HepG2 (cell line): ENCODE results near the gene KRT15. TPM values are rescaled to one million over a fixed set of nuclear protein-coding genes. Genes with fewer than 3 reads are reported as not detected.
A peak's percentile ranks its signal among the peaks of the same experiment; 100 is the strongest.

Experiments
- EEA1 ChIP-seq: sonication (generic); formaldehyde crosslinking; IDR thresholded peaks from 2 replicates; pipeline ENCODE4 v1.5.1; 2020; ENCODE audit warnings: mild to moderate bottlenecking, missing genetic modification reagents, borderline replicate concordance
- HNRNPH1 ChIP-seq: fragments of 200-400 bp; formaldehyde crosslinking; optimal IDR thresholded peaks from 2 replicates; pipeline ENCODE3; 2017; ENCODE audit warnings: mild to moderate bottlenecking, low read depth, low read length
- KDM1A ChIP-seq: IDR thresholded peaks from 2 replicates; pipeline ENCODE4 v1.6.1; 2016; ENCODE audit warnings: missing compliant biosample characterization
- NFAT5 ChIP-seq: sonication (generic); formaldehyde crosslinking; IDR thresholded peaks from 2 replicates; pipeline ENCODE4 v1.4.0; 2020; ENCODE audit warnings: missing genetic modification reagents
- PATZ1 ChIP-seq: sonication (generic); formaldehyde crosslinking; IDR thresholded peaks from 2 replicates; pipeline ENCODE4 v1.4.0; 2020; ENCODE audit warnings: missing genetic modification reagents
- POGZ ChIP-seq: sonication (generic); formaldehyde crosslinking; IDR thresholded peaks from 2 replicates; pipeline ENCODE4 v1.4.0; 2020; ENCODE audit warnings: mild to moderate bottlenecking, missing genetic modification reagents
- SMAD1 ChIP-seq: sonication (generic); formaldehyde crosslinking; IDR thresholded peaks from 2 replicates; pipeline ENCODE4 v1.4.0; 2020; ENCODE audit warnings: missing genetic modification reagents, low read depth, mild to moderate bottlenecking, borderline replicate concordance
- UBTF ChIP-seq: sonication (generic); formaldehyde crosslinking; IDR thresholded peaks from 2 replicates; pipeline ENCODE4 v1.4.0; 2020; ENCODE audit warnings: mild to moderate bottlenecking, missing genetic modification reagents
- ZBTB44 ChIP-seq: sonication (generic); formaldehyde crosslinking; IDR thresholded peaks from 2 replicates; pipeline ENCODE4 v1.4.0; 2020; ENCODE audit warnings: missing genetic modification reagents
- ZBTB49 ChIP-seq: sonication (generic); formaldehyde crosslinking; IDR thresholded peaks from 2 replicates; pipeline ENCODE4 v1.4.0; 2020; ENCODE audit warnings: missing genetic modification reagents, borderline replicate concordance
- ZFP36L1 ChIP-seq: sonication (generic); formaldehyde crosslinking; IDR thresholded peaks from 2 replicates; pipeline ENCODE4 v1.8.0; 2022; ENCODE audit warnings: mild to moderate bottlenecking, missing genetic modification reagents, moderate library complexity
- ZNF530 ChIP-seq: sonication (generic); formaldehyde crosslinking; IDR thresholded peaks from 2 replicates; pipeline ENCODE4 v1.5.0; 2020; ENCODE audit warnings: low read depth, mild to moderate bottlenecking, missing genetic modification reagents
- ZNF790 ChIP-seq: sonication (generic); formaldehyde crosslinking; IDR thresholded peaks from 2 replicates; pipeline ENCODE4 v1.8.0; 2022; ENCODE audit warnings: missing genetic modification reagents, mild to moderate bottlenecking, borderline replicate concordance
- polyA plus RNA-seq, 8 experiments: library from polyadenylated mRNA; depleted of rRNA in 3 of 8; stranded (reverse) in 7 of 8; unstranded in 1 of 8; fragments of >200 nt; fragmentation: Illumina TruSeq in 4 of 8; extraction: Trizol in 4 of 8; gene quantifications; 2 replicates each; pipeline versions ENCODE4 v1.2.1 to v1.2.3, GENCODE V29; 2011 to 2016; ENCODE audit warnings: low read depth in 4 of 8, missing spikeins in 1 of 8, mixed read lengths in 1 of 8; ENCODE audit not compliant: insufficient read depth in 1 of 8
- total RNA-seq, 5 experiments: library from RNA; depleted of rRNA; stranded (reverse); fragments of >200 nt; fragmentation: Illumina TruSeq; extraction: Trizol; gene quantifications; 2 replicates each; pipeline ENCODE4 v1.2.3, GENCODE V29; 2016; ENCODE audit warnings: low read depth in 1 of 5

Gene KRT15
- total and polyA plus RNA-seq, 2 of the 13 experiments (the other 11 are each of a cell fraction or from before 2014, with no cell fraction given): 0.46 to 0.63 TPM

- TF ChIP-seq ZNF530 (CRISPR knock-in tag): no peak
- no peak for TF ChIP-seq ZBTB49 (CRISPR knock-in tag)
- no peak for TF ChIP-seq ZBTB44 (CRISPR knock-in tag)
- no peak for TF ChIP-seq HNRNPH1
- no peak for TF ChIP-seq KDM1A (CRISPR knock-in tag)
- peak; percentile 23; the same call in 1 of the 2 replicates for TF ChIP-seq NFAT5 (CRISPR knock-in tag)
- peak; percentile 55; the same call in 1 of the 2 replicates for TF ChIP-seq UBTF
- TF ChIP-seq PATZ1 (CRISPR knock-in tag): no peak
- no peak for TF ChIP-seq ZFP36L1 (CRISPR knock-in tag)
- no peak for TF ChIP-seq SMAD1 (CRISPR knock-in tag)
- no peak for TF ChIP-seq POGZ (CRISPR knock-in tag)
- peak; percentile 19; the same call in 1 of the 2 replicates for TF ChIP-seq EEA1 (CRISPR knock-in tag)
- TF ChIP-seq ZNF790 (CRISPR knock-in tag): no peak
These were observed 8.7 kb upstream of the KRT15 start (continued) for GRCh38 chr17:41527063-41528023.
